ENCODE results near the gene AKNA.

AKNA gene

DNA sequence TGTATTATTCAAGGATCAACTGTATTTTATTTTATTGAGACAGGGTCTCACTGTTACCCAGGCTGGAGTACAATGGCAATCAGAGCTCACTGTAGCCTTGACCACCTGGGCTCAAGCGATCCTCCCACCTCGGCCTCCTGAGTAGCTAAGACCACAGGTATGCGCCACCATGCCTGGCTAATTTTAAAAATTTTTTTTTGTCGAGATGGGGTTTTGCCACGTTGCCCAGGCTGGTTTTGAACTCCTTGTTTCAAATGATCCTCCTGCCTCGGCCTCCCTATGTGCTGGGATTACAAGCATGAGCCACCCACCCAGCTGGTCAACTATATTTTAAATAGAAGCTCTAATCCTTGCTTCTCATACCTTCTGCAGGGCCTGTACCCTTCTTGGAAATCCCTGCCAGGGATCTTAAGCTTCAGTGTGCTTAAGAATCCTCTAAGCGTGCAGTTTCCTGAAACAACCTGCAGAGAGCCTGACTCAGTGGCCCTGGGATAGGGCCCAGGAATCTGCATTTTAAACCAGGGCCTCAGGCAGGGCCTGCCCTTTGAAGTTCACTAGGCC lies 2.9 kb downstream of the AKNA start:
- no peak for DNase-seq (ENCODE audit: low read depth)
- no peak overlapping the region for H3K4me3 ChIP-seq (ENCODE audit: low read length)
- TF ChIP-seq, protein P1, sequence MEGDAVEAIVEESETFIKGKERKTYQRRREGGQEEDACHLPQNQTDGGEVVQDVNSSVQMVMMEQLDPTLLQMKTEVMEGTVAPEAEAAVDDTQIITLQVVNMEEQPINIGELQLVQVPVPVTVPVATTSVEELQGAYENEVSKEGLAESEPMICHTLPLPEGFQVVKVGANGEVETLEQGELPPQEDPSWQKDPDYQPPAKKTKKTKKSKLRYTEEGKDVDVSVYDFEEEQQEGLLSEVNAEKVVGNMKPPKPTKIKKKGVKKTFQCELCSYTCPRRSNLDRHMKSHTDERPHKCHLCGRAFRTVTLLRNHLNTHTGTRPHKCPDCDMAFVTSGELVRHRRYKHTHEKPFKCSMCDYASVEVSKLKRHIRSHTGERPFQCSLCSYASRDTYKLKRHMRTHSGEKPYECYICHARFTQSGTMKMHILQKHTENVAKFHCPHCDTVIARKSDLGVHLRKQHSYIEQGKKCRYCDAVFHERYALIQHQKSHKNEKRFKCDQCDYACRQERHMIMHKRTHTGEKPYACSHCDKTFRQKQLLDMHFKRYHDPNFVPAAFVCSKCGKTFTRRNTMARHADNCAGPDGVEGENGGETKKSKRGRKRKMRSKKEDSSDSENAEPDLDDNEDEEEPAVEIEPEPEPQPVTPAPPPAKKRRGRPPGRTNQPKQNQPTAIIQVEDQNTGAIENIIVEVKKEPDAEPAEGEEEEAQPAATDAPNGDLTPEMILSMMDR (conservative IDR thresholded peaks at IDR 0.05; ENCODE audit: low read depth, low read length) = no peak

DNA sequence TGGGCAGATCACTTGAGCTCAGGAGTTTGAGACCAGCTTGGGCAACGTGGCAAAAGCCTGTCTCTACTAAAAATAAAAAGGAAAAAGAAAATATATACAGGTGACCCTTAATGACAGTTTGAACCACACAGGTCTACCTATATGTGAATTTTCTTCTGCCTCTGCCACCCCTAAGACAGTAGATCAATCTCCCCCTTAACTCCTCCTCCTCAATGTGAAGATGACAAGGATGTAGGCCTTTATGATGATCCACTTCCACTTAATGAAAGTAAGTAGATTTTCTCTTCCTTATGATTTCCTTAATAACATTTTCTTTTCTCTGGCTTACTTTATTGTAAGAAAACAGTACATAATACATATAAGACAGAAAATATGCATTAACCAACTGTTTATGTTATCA lies 3.4 kb downstream of the AKNA start:
- H3K4me3 ChIP-seq (ENCODE audit: low read length) = no peak overlapping the region
- DNase-seq (ENCODE audit: low read depth) = no peak
- TF ChIP-seq, protein P1 (conservative IDR thresholded peaks at IDR 0.05; ENCODE audit: low read depth, low read length) = no peak

DNA sequence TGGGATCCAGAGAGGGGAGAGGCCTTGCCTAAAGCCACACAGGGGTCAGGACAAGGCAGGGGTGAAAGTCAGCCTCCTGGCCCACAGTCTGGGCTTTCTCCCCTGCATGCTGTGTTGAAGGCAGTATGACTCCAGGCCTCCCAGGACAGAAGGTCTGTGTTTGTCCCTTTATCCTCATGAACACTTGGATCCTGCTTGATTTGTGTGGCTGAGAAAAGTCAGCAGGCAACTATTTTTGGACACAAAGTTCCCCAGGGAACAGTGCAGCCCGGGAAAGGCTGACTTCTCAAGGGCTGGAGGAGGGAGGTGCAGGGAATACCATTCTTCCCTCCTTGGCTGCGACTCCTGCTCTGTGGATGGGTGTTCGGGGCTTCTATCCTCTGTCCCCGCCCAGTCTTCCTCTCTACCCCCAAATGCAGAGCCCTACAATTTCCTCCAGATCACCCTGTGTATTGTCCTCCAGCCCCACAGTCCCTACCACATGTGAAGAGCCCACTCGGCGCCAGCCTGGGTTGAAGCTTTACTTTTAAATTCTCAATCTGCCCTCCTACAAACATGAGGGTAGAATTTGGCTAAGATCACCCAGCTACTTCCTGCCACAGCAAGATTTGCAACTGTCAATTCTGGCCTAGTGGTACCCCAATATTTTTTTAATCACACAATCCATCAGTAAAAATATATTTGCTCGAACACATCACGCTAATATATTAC lies 4.1 kb downstream of the AKNA start:
- H3K4me3 ChIP-seq (ENCODE audit: low read length) = no peak overlapping the region
- TF ChIP-seq, protein P1 (conservative IDR thresholded peaks at IDR 0.05; ENCODE audit: low read depth, low read length) = no peak
- no peak for DNase-seq (ENCODE audit: low read depth)

DNA sequence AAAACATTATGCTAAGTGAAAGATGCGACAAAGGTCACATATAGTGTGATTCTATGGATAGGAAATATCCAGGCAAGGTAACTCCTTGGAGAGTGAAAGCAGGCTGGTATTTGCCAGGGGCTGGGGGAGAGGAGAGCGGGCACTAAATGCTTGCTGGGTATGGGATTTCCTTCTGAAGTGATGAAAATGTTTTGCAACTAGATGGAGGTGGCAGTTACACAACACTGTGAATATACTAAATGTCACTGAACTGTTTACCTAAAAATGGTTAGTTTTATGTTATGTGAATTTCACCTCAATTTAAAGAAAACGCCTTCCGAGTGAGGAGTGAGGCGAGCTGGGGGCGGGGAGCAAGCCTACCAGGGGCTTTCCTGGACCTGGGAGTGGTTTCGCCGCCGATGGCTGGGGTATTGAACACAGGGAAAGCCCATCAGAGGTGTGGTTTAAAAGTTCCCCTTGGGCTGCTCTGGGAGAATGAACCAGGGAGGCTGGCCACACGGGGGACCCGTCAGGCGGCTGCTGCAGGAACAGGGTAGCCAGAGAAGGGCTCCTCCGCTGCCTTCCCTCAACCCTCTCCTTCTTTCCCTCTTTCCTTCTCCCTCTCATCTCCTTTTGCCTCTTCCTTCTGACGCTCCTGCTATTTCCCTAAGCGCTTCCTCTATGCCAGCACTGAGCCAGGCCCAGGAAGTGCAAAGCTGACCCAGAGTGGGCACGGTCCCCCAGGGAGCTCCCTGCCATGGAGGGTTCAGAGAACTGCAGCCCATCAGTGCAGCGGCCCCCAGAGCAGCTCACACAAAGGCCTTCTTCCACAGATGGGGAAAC lies 4.9 kb downstream of the AKNA start:
- no peak for DNase-seq (ENCODE audit: low read depth)
- no peak overlapping the region for H3K4me3 ChIP-seq (ENCODE audit: low read length)
- TF ChIP-seq, protein P1 (conservative IDR thresholded peaks at IDR 0.05; ENCODE audit: low read depth, low read length) = no peak

DNA sequence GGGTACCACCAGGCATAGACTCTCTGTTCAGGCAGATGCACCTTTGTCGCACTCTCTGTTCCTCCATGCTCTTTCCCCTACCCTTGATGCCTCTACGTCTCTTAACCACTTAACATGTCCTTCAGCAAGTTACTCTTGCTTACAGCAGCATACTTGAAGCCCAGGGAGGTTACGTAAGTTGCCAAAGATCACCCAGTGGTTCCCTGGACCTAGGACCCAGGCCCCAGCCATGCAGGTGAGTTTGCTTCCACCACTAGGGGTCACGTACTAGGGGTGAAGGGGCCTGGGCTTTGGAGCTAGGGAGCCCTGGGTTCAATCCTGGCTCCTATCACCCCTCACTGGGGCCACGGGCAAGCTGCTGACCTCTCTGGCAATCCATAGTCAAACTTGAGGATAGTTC lies 8.9 kb downstream of the AKNA start:
- TF ChIP-seq, protein P1 (conservative IDR thresholded peaks at IDR 0.05; ENCODE audit: low read depth, low read length) = no peak
- DNase-seq (ENCODE audit: low read depth) = no peak
- no peak overlapping the region for H3K4me3 ChIP-seq (ENCODE audit: low read length)

DNA sequence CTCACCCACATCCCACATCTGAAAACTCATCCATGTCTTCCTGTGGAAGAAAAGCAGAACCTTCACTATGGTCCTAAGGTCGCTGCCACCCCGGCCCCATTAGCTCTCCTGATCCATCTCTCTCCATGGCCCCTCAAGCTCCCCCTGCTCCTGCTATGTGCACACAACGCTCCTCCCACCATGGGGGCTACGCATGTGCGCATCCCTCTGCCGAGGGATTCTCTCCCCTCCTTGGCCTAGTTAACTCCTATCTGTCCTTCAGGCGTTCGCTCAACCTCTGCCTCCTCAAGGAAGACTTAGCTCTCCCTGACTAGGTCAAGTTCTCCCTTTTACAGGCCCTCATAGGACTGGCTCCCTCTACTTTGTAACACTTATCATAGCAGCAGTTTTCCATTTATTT lies 9.8 kb downstream of the AKNA start:
- TF ChIP-seq, protein P1 (conservative IDR thresholded peaks at IDR 0.05; ENCODE audit: low read depth, low read length) = no peak
- H3K4me3 ChIP-seq (ENCODE audit: low read length) = no peak overlapping the region
- DNase-seq (ENCODE audit: low read depth) = no peak
